ENCODE results near the gene HDAC4. TPM values are rescaled to one million over a fixed set of nuclear protein-coding genes. Genes with fewer than 3 reads are reported as not detected.

HDAC4 gene
- polyA plus RNA-seq, 2 of the 4 experiments (the other 2 are of a cell fraction), result 8.6 to 10.4 TPM

- no peak for TF ChIP-seq ZFP36 (IDR thresholded peaks at IDR 0.05; ENCODE audit: borderline replicate concordance, partially characterized antibody)
- no peak for TF ChIP-seq EHF (CRISPR knock-in tag; IDR thresholded peaks at IDR 0.05)
- TF ChIP-seq JUN (IDR thresholded peaks at IDR 0.05), result no peak
- no peak for TF ChIP-seq RCOR1 (IDR thresholded peaks at IDR 0.05; ENCODE audit: low read depth, low read length)
- no peak for TF ChIP-seq MAFK (IDR thresholded peaks at IDR 0.05; ENCODE audit: partially characterized antibody)
Observed at GRCh38 chr2:239302808-239303557, 97.8 kb downstream of the HDAC4 start (continued).

GRCh38 chr2:239302083-239302807 is 98.6 kb downstream of the HDAC4 start:
- no peak for FAIRE-seq
- ATAC-seq, result no peak
- Histone ChIP-seq H3K4me2 (no peak overlapping the region), H3K27ac (0 out of 6 replicates have a peak overlapping the region, but pooled peaks of 1 of the 2 experiments have one; percentile 31), H3K9me3 (no peaks in the 10 kb centered on the region), H3K4me3 (no peak overlapping the region), H3K4me1 (peaks cover 11% of the 10 kb centered on the region)
- 88% methylated on average over 16 of the region's 16 CpGs for WGBS (ENCODE audit: missing lambda C conversion rate)
- CTCF ChIA-PET, result interaction anchor here (1.4 kb wide), 1 partner anchor 9 kb away, joined by 4 read pairs; no protein-coding TSS in a partner anchor
- no peak for TF ChIP-seq CBX8 (IDR thresholded peaks at IDR 0.05)
- POLR2A ChIA-PET, result no interaction called here
- DNase-seq (ENCODE audit: low read depth in 1 of 2, low spot score in 1 of 2), result no peak

- CTCF ChIA-PET, result interaction anchor here (0.9 kb wide), 1 partner anchor 88 kb away, joined by 3 read pairs; no protein-coding TSS in a partner anchor
- no peaks in the 10 kb centered on the region for H3K9me3 ChIP-seq
- no peak overlapping the region for H3K4me2 ChIP-seq
- H3K4me1 ChIP-seq, result peaks cover 22% of the 10 kb centered on the region
- no peak for TF ChIP-seq NFE2L2 (conservative IDR thresholded peaks at IDR 0.05; ENCODE audit: low read length)
- no peak for TF ChIP-seq RAD21 (conservative IDR thresholded peaks at IDR 0.05 in 1 of 2, IDR thresholded peaks at IDR 0.05 in 1 of 2)
- no peak for TF ChIP-seq HDAC2 (IDR thresholded peaks at IDR 0.05)
- TF ChIP-seq ESRRA (IDR thresholded peaks at IDR 0.05; ENCODE audit: borderline replicate concordance, low read length), result no peak
- no peak for TF ChIP-seq HMGXB4 (CRISPR knock-in tag; IDR thresholded peaks at IDR 0.05; ENCODE audit: borderline replicate concordance)
- 93% methylated on average over 24 of the region's 26 CpGs for WGBS (ENCODE audit: missing lambda C conversion rate)
- no peak overlapping the region for H3K4me3 ChIP-seq
- ATAC-seq (no peak), FAIRE-seq (no peak), DNase-seq (ENCODE audit: low read depth in 1 of 2, low spot score in 1 of 2) (no peak)
- POLR2A ChIA-PET, result no interaction called here
- no peak overlapping the region for H3K27ac ChIP-seq
Observed at GRCh38 chr2:239300871-239301735, 99.7 kb downstream of the HDAC4 start.

GRCh38 chr2:239300242-239300641 is 100.6 kb downstream of the HDAC4 start:
- ATAC-seq, result no peak
- Histone ChIP-seq H3K4me1 (peaks cover 28% of the 10 kb centered on the region), H3K27ac (no peak overlapping the region), H3K4me2 (no peak overlapping the region), H3K4me3 (no peak overlapping the region), H3K9me3 (no peaks in the 10 kb centered on the region)
- DNase-seq (ENCODE audit: low read depth in 1 of 2, low spot score in 1 of 2), result no peak
- FAIRE-seq, result no peak
- ChIA-PET CTCF (interaction anchor here (0.9 kb wide), 1 partner anchor 89 kb away, joined by 3 read pairs; no protein-coding TSS in a partner anchor), POLR2A (no interaction called here)
- WGBS (ENCODE audit: missing lambda C conversion rate), result 90% methylated on average over 5 of the region's 5 CpGs
- TF ChIP-seq TP53 (CRISPR knock-in tag; IDR thresholded peaks at IDR 0.05) (no peak), MYC (IDR thresholded peaks at IDR 0.05; ENCODE audit: borderline replicate concordance, low read length) (no peak), FOSB (CRISPR knock-in tag; IDR thresholded peaks at IDR 0.05) (no peak), FOSL2 (IDR thresholded peaks at IDR 0.05) (no peak), FOSL2 (CRISPR knock-in tag; IDR thresholded peaks at IDR 0.05) (no peak), TFCP2L1 (CRISPR knock-in tag; IDR thresholded peaks at IDR 0.05) (no peak), EP300 (IDR thresholded peaks at IDR 0.05) (no peak), BCL3 (IDR thresholded peaks at IDR 0.05) (no peak), HES2 (IDR thresholded peaks at IDR 0.05) (no peak), HOXB5 (CRISPR knock-in tag; IDR thresholded peaks at IDR 0.05) (no peak), RFX5 (IDR thresholded peaks at IDR 0.05) (no peak), NR3C1 (IDR thresholded peaks at IDR 0.05) (no peak), CEBPB (IDR thresholded peaks at IDR 0.05) (no peak), CHD2 (IDR thresholded peaks at IDR 0.05; ENCODE audit: low read length, partially characterized antibody) (no peak), SMC3 (IDR thresholded peaks at IDR 0.05) (no peak), ATOH8 (CRISPR knock-in tag; IDR thresholded peaks at IDR 0.05; ENCODE audit: low read depth) (no peak)

Measured in A549 (cell line).